Measurements from ENCODE around the gene BAD.

- TF ChIP-seq CTCF (IDR thresholded peaks at IDR 0.05), result no peak
- TF ChIP-seq POLR2A (IDR thresholded peaks at IDR 0.05), result no peak
Measured at GRCh38 chr11:64265176-64266160, 19.0 kb downstream of the BAD start.

Data from right lobe of liver (tissue), 4 donors.